K562 (cell line): ENCODE measurements around the gene CSMD2. TPM values are rescaled to one million over a fixed set of nuclear protein-coding genes. Genes with fewer than 3 reads are reported as not detected.

Experiments used
- ATAC-seq: fragments of 200-7000 bp; cut with Tn5 transposase; 3 replicates; pipeline ENCODE4 v1.9.1; 2020; ENCODE audit warnings: moderate library complexity
- BruUV-seq: library from RNA; stranded (reverse); fragments of 400-500 nt; replicated peaks from 2 replicates; lab custom pipeline; 2021; lab: Mats Ljungman, UMichigan
- CTCF ChIA-PET: fragments of 300-600 bp; formaldehyde crosslinking; extraction: SDS; loops from one replicate; lab custom pipeline; 2021; ENCODE audit warnings: low intra/inter-chr PET ratio; lab: Yijun Ruan, JAX
- POLR2A ChIA-PET: fragments of 300-600, 350-650 bp; sonication (Branson Sonifier 250); formaldehyde crosslinking; extraction: SDS; loops from one replicate; lab custom pipeline; 2021; ENCODE audit warnings: antibody characterized with exemption, inconsistent platforms; lab: Yijun Ruan, JAX
- DNase-seq, 4 experiments: peaks; one replicate each; pipeline versions ENCODE4 v3.0.0 to v3.0.0-alpha.2; 2011 to 2018; ENCODE audit warnings: low spot score in 3 of 4, mixed read lengths in 3 of 4; ENCODE audit errors: extremely low read depth in 1 of 4
- FAIRE-seq: peaks from 2 replicates; lab custom pipeline; 2011; peaks lifted over from hg19 to GRCh38; lab: Jason Lieb, UNC
- H2AFZ ChIP-seq: 2 replicates; pipeline ENCODE4 v1.6.0; 2011; ENCODE audit warnings: low read depth, low read length, control low read depth, inconsistent platforms
- H3K27ac ChIP-seq: fragments of 200-600 bp; 3 replicates; pipeline ENCODE4 v1.8.0; 2011; ENCODE audit warnings: low read depth, mild to moderate bottlenecking, control low read depth, inconsistent platforms, low read length, moderate library complexity, mixed read lengths; ENCODE audit errors: extremely low read depth
- H3K27me3 ChIP-seq, 2 experiments: fragments of 300-600 bp in 1 of 2; 2 replicates in 1 of 2; 3 replicates in 1 of 2; pipeline versions ENCODE4 v1.6.0 to v1.8.0; 2011; ENCODE audit warnings: inconsistent platforms in 2 of 2, low read length in 2 of 2, mild to moderate bottlenecking in 1 of 2, mixed read lengths in 1 of 2, moderate library complexity in 1 of 2; ENCODE audit not compliant: control insufficient read depth in 2 of 2, insufficient read depth in 2 of 2
- H3K36me3 ChIP-seq: fragments of 300-600 bp; 3 replicates; pipeline ENCODE4 v1.8.0; 2011; ENCODE audit warnings: mild to moderate bottlenecking, low read length, inconsistent platforms; ENCODE audit not compliant: control insufficient read depth, insufficient read depth
- H3K4me1 ChIP-seq, 2 experiments: fragments of 200-600 bp in 1 of 2; replicated peaks in 1 of 2; 2 replicates in 1 of 2; 3 replicates in 1 of 2; pipeline versions ENCODE4 v1.5.1 to v1.8.0; 2011; ENCODE audit warnings: inconsistent platforms in 2 of 2, low read length in 2 of 2, mild to moderate bottlenecking in 1 of 2, mixed read lengths in 1 of 2, moderate library complexity in 1 of 2; ENCODE audit not compliant: control insufficient read depth in 2 of 2, insufficient read depth in 2 of 2
- H3K4me2 ChIP-seq: 2 replicates; pipeline ENCODE4 v1.6.1; 2011; ENCODE audit warnings: low read length, control low read depth, inconsistent platforms, mixed read lengths; ENCODE audit not compliant: insufficient read depth
- H3K4me3 ChIP-seq: fragments of 200-600 bp; sonication (generic), shearing (Covaris generic); 2 replicates; pipeline ENCODE4 v1.5.1; 2016; ENCODE audit warnings: control low read depth, inconsistent platforms
- H3K79me2 ChIP-seq: fragments of 200-600 bp; 3 replicates; pipeline ENCODE4 v1.8.0; 2011; ENCODE audit warnings: low read length, inconsistent platforms; ENCODE audit not compliant: control insufficient read depth, insufficient read depth
- H3K9ac ChIP-seq, 2 experiments: 2 replicates each; pipeline versions ENCODE4 v1.6.0 to v1.6.1; 2011; ENCODE audit warnings: low read depth in 2 of 2, low read length in 2 of 2, control low read depth in 1 of 2, inconsistent platforms in 1 of 2, mild to moderate bottlenecking in 1 of 2, mixed read lengths in 1 of 2; ENCODE audit not compliant: insufficient read depth in 1 of 2
- H3K9me1 ChIP-seq: one replicate; pipeline ENCODE4 v1.6.0; 2011; ENCODE audit warnings: inconsistent platforms, mild to moderate bottlenecking, low read length, moderate library complexity; ENCODE audit not compliant: control insufficient read depth, insufficient read depth
- H3K9me3 ChIP-seq: replicated peaks from 2 replicates; pipeline ENCODE4 v1.5.1; 2011; ENCODE audit warnings: low read depth, low read length, inconsistent platforms; ENCODE audit not compliant: control insufficient read depth, insufficient read depth
- H4K20me1 ChIP-seq: replicated peaks from 2 replicates; pipeline ENCODE4 v1.6.1; 2011; ENCODE audit warnings: low read length, inconsistent platforms, mixed read lengths; ENCODE audit not compliant: control insufficient read depth, insufficient read depth
- CAMTA2 ChIP-seq: fragments of 250-450 bp; sonication (Bioruptor Pico); conservative IDR thresholded peaks from 2 replicates; pipeline ENCODE4 v1.5.1; 2022
- ERF ChIP-seq: fragments of 450-650 bp; formaldehyde crosslinking; IDR thresholded peaks from 2 replicates; pipeline ENCODE4 v1.4.0; 2020; ENCODE audit warnings: mild to moderate bottlenecking, mixed read lengths
- ETV5 ChIP-seq: sonication (generic); formaldehyde crosslinking; IDR thresholded peaks from 2 replicates; pipeline ENCODE4 v1.4.0; 2020; ENCODE audit warnings: low read depth, mild to moderate bottlenecking, missing genetic modification reagents
- ETV6 ChIP-seq, 3 experiments: fragments of 150-350 bp in 1 of 3; sonication (generic) in 1 of 3; formaldehyde crosslinking in 1 of 3; IDR thresholded peaks; 2 replicates each; pipeline versions ENCODE4 v1.6.1 to v1.8.0; 2014 to 2022; ENCODE audit warnings: borderline replicate concordance in 2 of 3, low read depth in 2 of 3, antibody characterized with exemption in 1 of 3, low read length in 1 of 3, mild to moderate bottlenecking in 1 of 3, missing genetic modification reagents in 1 of 3
- EZH2 ChIP-seq: IDR thresholded peaks from 2 replicates; pipeline ENCODE4 v1.6.1; 2012; ENCODE audit warnings: low read depth, mild to moderate bottlenecking, inconsistent platforms, low read length, borderline replicate concordance
- JUNB ChIP-seq: fragments of 450-650 bp; formaldehyde crosslinking; conservative IDR thresholded peaks from 2 replicates; pipeline ENCODE4 v1.4.0; 2020; ENCODE audit warnings: mild to moderate bottlenecking
- NCOA6 ChIP-seq: fragments of 450-650 bp; IDR thresholded peaks from 2 replicates; pipeline ENCODE4 v1.6.1; 2017; ENCODE audit warnings: mild to moderate bottlenecking
- RBM17 ChIP-seq: fragments of 200-400 bp; formaldehyde crosslinking; IDR thresholded peaks from 2 replicates; pipeline ENCODE4 v1.6.1; 2017; ENCODE audit warnings: low read depth, mild to moderate bottlenecking, low read length, borderline replicate concordance
- SMAD1 ChIP-seq: fragments of 150-350 bp; IDR thresholded peaks from 2 replicates; pipeline ENCODE4 v1.6.1; 2014; ENCODE audit warnings: low read length, low read depth; ENCODE audit not compliant: partially characterized antibody
- ZKSCAN8 ChIP-seq: fragments of 200-800 bp; sonication (Bioruptor generic); IDR thresholded peaks from 2 replicates; pipeline ENCODE4 v1.6.1; 2016; ENCODE audit warnings: missing genetic modification characterization, missing compliant biosample characterization
- ZNF3 ChIP-seq: fragments of 250-450 bp; sonication (Bioruptor Pico); IDR thresholded peaks from 2 replicates; pipeline ENCODE4 v1.5.0; 2021; ENCODE audit warnings: mild to moderate bottlenecking, moderate library complexity
- ZNF444 ChIP-seq: fragments of 250-450 bp; sonication (Bioruptor Pico); IDR thresholded peaks from 2 replicates; pipeline ENCODE4 v1.4.0; 2020; ENCODE audit warnings: mild to moderate bottlenecking, moderate library complexity
- ZNF830 ChIP-seq: fragments of 250-450 bp; sonication (Bioruptor Pico); IDR thresholded peaks from 2 replicates; pipeline ENCODE4 v1.5.0; 2021; ENCODE audit warnings: mild to moderate bottlenecking
- whole genome bisulfite sequencing: fragments of 100-300 bp; shearing (Covaris generic); methylation state at CpG from one replicate; pipeline ENCODE4 v1.1.6; 2016; ENCODE audit warnings: low coverage, mixed read lengths; ENCODE audit not compliant: insufficient coverage; ENCODE audit errors: missing lambda C conversion rate; 5-methylcytosine and 5-hydroxymethylcytosine counted together
- in situ Hi-C: fragments of 300-500 bp; cut with MboI; formaldehyde crosslinking; loops from 4 replicates; pipeline ENCODE4 v1.15.0; 2018; ENCODE audit warnings: inconsistent platforms, mixed read lengths
- intact Hi-C: fragments of 100-400 bp; cut with micrococcal nuclease; formaldehyde crosslinking; loops from 2 replicates; pipeline ENCODE4 v1.14.2; 2022
- polyA plus RNA-seq, 8 experiments: library from polyadenylated mRNA; depleted of rRNA in 4 of 8; stranded (reverse) in 5 of 8; unstranded in 3 of 8; fragments of >200 nt; fragmentation: Nextera tagmentation in 2 of 8; fragmentation: Illumina TruSeq in 1 of 8; extraction: Ambion mirVana in 2 of 8; extraction: Trizol in 1 of 8; gene quantifications; 2 replicates each; pipeline versions ENCODE4 v1.2.1 to v1.2.3, GENCODE V29; 2011 to 2014; ENCODE audit warnings: inconsistent platforms in 1 of 8, missing spikeins in 1 of 8
- total RNA-seq, 7 experiments: library from RNA; depleted of rRNA in 6 of 7; stranded (reverse); fragments of >200 nt in 6 of 7; fragmentation: Illumina TruSeq in 2 of 7; extraction: Trizol in 2 of 7; gene quantifications; 2 replicates each; pipeline versions ENCODE4 v1.2.1 to v1.2.3, GENCODE V29; 2011 to 2021; ENCODE audit warnings: low replicate concordance in 1 of 7
- TF ChIP-seq, protein P1 (sequence below): IDR thresholded peaks from 2 replicates; pipeline ENCODE4 v1.6.1; 2014; ENCODE audit warnings: antibody characterized with exemption
- TF ChIP-seq, protein P2 (sequence below): fragments of 450-650 bp; IDR thresholded peaks from 2 replicates; pipeline ENCODE4 v1.6.1; 2018; ENCODE audit warnings: mild to moderate bottlenecking, low read depth; ENCODE audit not compliant: partially characterized antibody

Gene CSMD2
- total and polyA plus RNA-seq, 9 of the 15 experiments (the other 6 are each of a cell fraction or from before 2014, with no cell fraction given): not detected

- H3K9me3 ChIP-seq: no peaks in the 10 kb centered on the region
- H3K79me2 ChIP-seq: no peaks in the 10 kb centered on the region
- intact Hi-C loops (no loop called here), in situ Hi-C loops (no loop called here)
- no peaks in the 10 kb centered on the region for H3K4me1 ChIP-seq
- FAIRE-seq: no peak
- TF ChIP-seq NCOA6 (no peak), ZNF830 (CRISPR knock-in tag) (no peak), ERF (no peak), RBM17 (no peak), SMAD1 (no peak), ZNF3 (CRISPR knock-in tag) (no peak), CAMTA2 (no peak), ETV6 (IDR thresholded peaks at IDR 0.05; ENCODE audit: borderline replicate concordance in 1 of 2, low read depth in 2 of 2, low read length in 1 of 2) (no peak), ETV6 (CRISPR knock-in tag; IDR thresholded peaks at IDR 0.05; ENCODE audit: borderline replicate concordance) (no peak), ZNF444 (CRISPR knock-in tag) (no peak), ETV5 (CRISPR knock-in tag) (no peak), EZH2 (no peak), ZKSCAN8 (CRISPR knock-in tag) (no peak), JUNB (no peak)
- TF ChIP-seq, protein P1, sequence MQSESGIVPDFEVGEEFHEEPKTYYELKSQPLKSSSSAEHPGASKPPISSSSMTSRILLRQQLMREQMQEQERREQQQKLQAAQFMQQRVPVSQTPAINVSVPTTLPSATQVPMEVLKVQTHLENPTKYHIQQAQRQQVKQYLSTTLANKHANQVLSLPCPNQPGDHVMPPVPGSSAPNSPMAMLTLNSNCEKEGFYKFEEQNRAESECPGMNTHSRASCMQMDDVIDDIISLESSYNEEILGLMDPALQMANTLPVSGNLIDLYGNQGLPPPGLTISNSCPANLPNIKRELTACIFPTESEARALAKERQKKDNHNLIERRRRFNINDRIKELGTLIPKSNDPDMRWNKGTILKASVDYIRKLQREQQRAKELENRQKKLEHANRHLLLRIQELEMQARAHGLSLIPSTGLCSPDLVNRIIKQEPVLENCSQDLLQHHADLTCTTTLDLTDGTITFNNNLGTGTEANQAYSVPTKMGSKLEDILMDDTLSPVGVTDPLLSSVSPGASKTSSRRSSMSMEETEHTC: no peak
- TF ChIP-seq, protein P2, sequence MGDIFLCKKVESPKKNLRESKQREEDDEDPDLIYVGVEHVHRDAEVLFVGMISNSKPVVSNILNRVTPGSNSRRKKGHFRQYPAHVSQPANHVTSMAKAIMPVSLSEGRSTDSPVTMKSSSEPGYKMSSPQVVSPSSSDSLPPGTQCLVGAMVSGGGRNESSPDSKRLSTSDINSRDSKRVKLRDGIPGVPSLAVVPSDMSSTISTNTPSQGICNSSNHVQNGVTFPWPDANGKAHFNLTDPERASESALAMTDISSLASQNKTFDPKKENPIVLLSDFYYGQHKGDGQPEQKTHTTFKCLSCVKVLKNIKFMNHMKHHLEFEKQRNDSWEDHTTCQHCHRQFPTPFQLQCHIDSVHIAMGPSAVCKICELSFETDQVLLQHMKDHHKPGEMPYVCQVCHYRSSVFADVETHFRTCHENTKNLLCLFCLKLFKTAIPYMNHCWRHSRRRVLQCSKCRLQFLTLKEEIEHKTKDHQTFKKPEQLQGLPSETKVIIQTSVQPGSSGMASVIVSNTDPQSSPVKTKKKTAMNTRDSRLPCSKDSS: no peak
- TF ChIP-seq, all 486 proteins: peak for 0
- no peak overlapping the region for H3K4me2 ChIP-seq
- WGBS: 0% methylated on average over 2 of the region's 2 CpGs
- CTCF ChIA-PET: no interaction called here
- H3K36me3 ChIP-seq: no peaks in the 10 kb centered on the region
- BruUV-seq: no TSS peak
- ATAC-seq (no peak), DNase-seq (no peak)
- no peak overlapping the region for H3K27ac ChIP-seq
- H3K9me1 ChIP-seq: no peaks in the 10 kb centered on the region
- H3K4me3 ChIP-seq: no peak overlapping the region
- peaks cover 2 to 5% of the 10 kb centered on the region in 2 experiments; a peak in 1 of 5 replicates for H3K27me3 ChIP-seq
- POLR2A ChIA-PET: interaction anchor here (1.2 kb wide), 1 partner anchor 20 kb away, joined by 3 read pairs; no protein-coding TSS in a partner anchor
- no peak overlapping the region for H2AFZ ChIP-seq
- H4K20me1 ChIP-seq: no peaks in the 10 kb centered on the region
- no peak overlapping the region for H3K9ac ChIP-seq
Observed at GRCh38 chr1:33563699-33564098, 601.3 kb downstream of the CSMD2 start.
